H1 (cell line): ENCODE results near the gene BAIAP2. TPM values are rescaled to one million over a fixed set of nuclear protein-coding genes. Genes with fewer than 3 reads are reported as not detected.

Experiments
- CBX8 ChIP-seq: fragments of 300-800, 300-1000 bp; sonication (generic); IDR thresholded peaks from 2 replicates; pipeline ENCODE4 v1.7.1; 2016; ENCODE audit warnings: low read depth, low read length, borderline replicate concordance
- JUN ChIP-seq: IDR thresholded peaks from 2 replicates; pipeline ENCODE4 v1.6.1; 2011; ENCODE audit warnings: low read depth, mild to moderate bottlenecking, improper control_type of control experiment, low read length
- JUND ChIP-seq: IDR thresholded peaks from 2 replicates; pipeline ENCODE4 v1.6.1; 2011; ENCODE audit warnings: mild to moderate bottlenecking, improper control_type of control experiment, low read length
- RNF2 ChIP-seq: fragments of 200-900, 300-1000 bp; sonication (generic); IDR thresholded peaks from 2 replicates; pipeline ENCODE4 v1.7.1; 2016; ENCODE audit warnings: borderline replicate concordance, low read depth, mild to moderate bottlenecking, antibody characterized with exemption, low read length; ENCODE audit not compliant: poor library complexity, severe bottlenecking; ENCODE audit errors: missing control alignments
- RXRA ChIP-seq: IDR thresholded peaks from 2 replicates; pipeline ENCODE4 v1.6.1; 2011; ENCODE audit warnings: low read depth, mild to moderate bottlenecking, low read length, moderate library complexity; ENCODE audit not compliant: insufficient read depth
- SAP30 ChIP-seq: fragments of 300-600 bp; sonication (generic); IDR thresholded peaks from 2 replicates; pipeline ENCODE4 v1.7.1; 2012; ENCODE audit warnings: low read length, moderate library complexity, mild to moderate bottlenecking, inconsistent platforms; ENCODE audit not compliant: insufficient read depth, insufficient replicate concordance
- SIX5 ChIP-seq: IDR thresholded peaks from 2 replicates; pipeline ENCODE4 v1.6.1; 2011; ENCODE audit warnings: mild to moderate bottlenecking, low read depth, low read length
- SUZ12 ChIP-seq: fragments of 200-600 bp; sonication (generic); IDR thresholded peaks from 2 replicates; pipeline ENCODE4 v1.6.1; 2012; ENCODE audit warnings: mild to moderate bottlenecking, inconsistent platforms, low read length, moderate library complexity, mixed read lengths
- TBP ChIP-seq: IDR thresholded peaks from 2 replicates; pipeline ENCODE4 v1.6.1; 2011; ENCODE audit warnings: low read depth, low read length, improper control_type of control experiment
- polyA plus RNA-seq, 7 experiments: library from polyadenylated mRNA; depleted of rRNA in 3 of 7; stranded (reverse) in 5 of 7; unstranded in 2 of 7; fragments of >200 nt in 5 of 7; fragments of 200-250 nt in 2 of 7; gene quantifications; 1 replicate in 5 of 7; 2 replicates in 1 of 7; 4 replicates in 1 of 7; pipeline versions ENCODE4 v1.2.1 to v1.2.3, GENCODE V29; 2011 to 2013; ENCODE audit warnings: missing spikeins in 2 of 7, mixed read lengths in 2 of 7
- total RNA-seq: library from RNA; stranded (reverse); fragmentation: NEBNext Ultra II Directional; extraction: Animal tissue kit (Norgen Biotek cat#: 25700); gene quantifications from 2 replicates; pipeline ENCODE4 v1.2.1, GENCODE V29; 2021

The BAIAP2 gene
- total and polyA plus RNA-seq, 2 of the 8 experiments (the other 6 are each of a cell fraction or from before 2014, with no cell fraction given), result 10.0 to 22.8 TPM

DNA sequence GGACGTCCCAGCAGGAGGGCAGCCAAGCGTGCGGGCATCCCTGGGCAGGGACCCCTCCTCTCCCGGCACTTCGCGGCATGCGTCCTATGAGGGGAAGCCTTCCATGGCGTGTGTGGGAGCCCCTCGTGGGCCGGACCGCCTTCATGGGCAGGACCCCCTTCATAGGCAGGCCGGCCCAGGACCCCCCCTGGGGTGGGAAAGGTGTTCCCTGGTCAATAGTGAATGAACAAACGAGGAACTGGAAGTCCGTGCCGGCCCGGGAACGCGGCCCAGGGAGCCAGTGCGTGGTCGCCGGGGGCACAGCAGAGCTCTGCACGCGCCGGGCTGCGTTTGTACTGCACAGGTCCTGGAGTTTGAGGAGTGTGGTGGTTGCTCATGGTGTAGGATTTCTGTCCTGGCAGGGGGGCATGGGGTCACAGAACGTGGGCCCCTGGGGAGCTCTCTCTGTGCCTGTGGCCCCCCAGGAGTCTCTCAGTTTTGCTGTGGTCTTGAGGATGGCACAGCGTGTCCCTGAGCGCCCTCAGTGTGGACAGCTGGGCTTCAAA, 13.9 kb downstream of the BAIAP2 start (continued):
- no peak for TF ChIP-seq SIX5
- TF ChIP-seq JUND, result no peak
- no peak for TF ChIP-seq CBX8
- no peak for TF ChIP-seq SUZ12
- TF ChIP-seq SAP30, result no peak
- no peak for TF ChIP-seq RXRA
- no peak for TF ChIP-seq TBP
- no peak for TF ChIP-seq RNF2
- no peak for TF ChIP-seq JUN
